MV-4-11 (cell line): ENCODE results near the gene CD74.
"Not testable (repeated sequence)": the region's sequence is repeated elsewhere in the genome, so short reads cannot be mapped to it uniquely, and the experiment has no call there.

ENCODE experiments used
- DNase-seq: peaks from one replicate; lab custom pipeline; 2025; lab: John Stamatoyannopoulos, UW

Gene CD74

GRCh38 chr5:150441813-150442698, 29.3 kb upstream of the CD74 start:
- no peak for DNase-seq

GRCh38 chr5:150440948-150441812, 28.5 kb upstream of the CD74 start:
- no peak for DNase-seq

GRCh38 chr5:150438873-150439546, 26.3 kb upstream of the CD74 start:
- no peak for DNase-seq

GRCh38 chr5:150436141-150436680, 23.5 kb upstream of the CD74 start:
- DNase-seq, result peak; percentile 78

GRCh38 chr5:150434464-150434863, 21.8 kb upstream of the CD74 start:
- no peak for DNase-seq

- DNase-seq, result peak; percentile 17
Observed at GRCh38 chr5:150431574-150431973, 18.9 kb upstream of the CD74 start.

- DNase-seq, result no peak
Observed at GRCh38 chr5:150431048-150431447, 18.3 kb upstream of the CD74 start.

- DNase-seq, result peak; percentile 70
Observed at GRCh38 chr5:150429410-150429873, 16.7 kb upstream of the CD74 start.

GRCh38 chr5:150428978-150429377, 16.3 kb upstream of the CD74 start:
- DNase-seq, result no peak

GRCh38 chr5:150428106-150428876, 15.6 kb upstream of the CD74 start:
- DNase-seq, result no peak

GRCh38 chr5:150426165-150426564, 13.5 kb upstream of the CD74 start:
- not testable (repeated sequence) for DNase-seq

GRCh38 chr5:150422758-150423157, 10.0 kb upstream of the CD74 start:
- no peak for DNase-seq

- no peak for DNase-seq
Observed at GRCh38 chr5:150422075-150422474, 9.4 kb upstream of the CD74 start.

- no peak for DNase-seq
Observed at GRCh38 chr5:150419630-150420270, 7.0 kb upstream of the CD74 start.

GRCh38 chr5:150413902-150414790, 1.4 kb upstream of the CD74 start:
- not testable (repeated sequence) for DNase-seq

- DNase-seq, result no peak
Observed at GRCh38 chr5:150413176-150413901, 629 bp upstream of the CD74 start.

- peak; percentile 33 for DNase-seq
Observed at GRCh38 chr5:150411245-150411979, 1.3 kb downstream of the CD74 start.
